ENCODE results near the gene PDSS1.
"Not testable (repeated sequence)": the region's sequence is repeated elsewhere in the genome, so short reads cannot be mapped to it uniquely, and the experiment has no call there.

The PDSS1 gene, protein sequence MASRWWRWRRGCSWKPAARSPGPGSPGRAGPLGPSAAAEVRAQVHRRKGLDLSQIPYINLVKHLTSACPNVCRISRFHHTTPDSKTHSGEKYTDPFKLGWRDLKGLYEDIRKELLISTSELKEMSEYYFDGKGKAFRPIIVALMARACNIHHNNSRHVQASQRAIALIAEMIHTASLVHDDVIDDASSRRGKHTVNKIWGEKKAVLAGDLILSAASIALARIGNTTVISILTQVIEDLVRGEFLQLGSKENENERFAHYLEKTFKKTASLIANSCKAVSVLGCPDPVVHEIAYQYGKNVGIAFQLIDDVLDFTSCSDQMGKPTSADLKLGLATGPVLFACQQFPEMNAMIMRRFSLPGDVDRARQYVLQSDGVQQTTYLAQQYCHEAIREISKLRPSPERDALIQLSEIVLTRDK

GRCh38 chr10:26697163-26697921, at the start of gene PDSS1:
PDSS1 (plus strand) TSS chr10:26697701; CDS start chr10:26697712, 11 bp downstream.
- DNase-seq: peak; percentile 57

DNA sequence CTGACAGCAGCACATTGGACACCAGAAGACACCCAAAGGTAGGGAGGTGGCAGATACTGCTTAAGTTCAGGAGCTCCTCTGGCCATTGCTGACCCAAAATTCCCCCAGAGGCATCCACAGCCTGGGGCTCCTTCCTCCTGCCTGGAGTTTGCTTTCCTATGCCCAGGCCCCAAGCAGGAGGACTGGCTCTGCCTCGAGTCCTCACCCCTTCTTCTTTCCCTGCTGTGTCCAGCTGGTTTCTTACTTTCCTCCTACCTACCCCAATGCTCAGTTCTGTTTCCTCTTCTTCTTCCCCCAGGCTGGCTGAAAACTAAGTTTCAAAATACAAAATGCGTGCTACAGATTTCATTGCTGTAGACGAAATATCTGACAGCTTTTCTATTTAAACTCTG, 49.3 kb upstream of the PDSS1 start:
- not testable (repeated sequence) for DNase-seq

DNA sequence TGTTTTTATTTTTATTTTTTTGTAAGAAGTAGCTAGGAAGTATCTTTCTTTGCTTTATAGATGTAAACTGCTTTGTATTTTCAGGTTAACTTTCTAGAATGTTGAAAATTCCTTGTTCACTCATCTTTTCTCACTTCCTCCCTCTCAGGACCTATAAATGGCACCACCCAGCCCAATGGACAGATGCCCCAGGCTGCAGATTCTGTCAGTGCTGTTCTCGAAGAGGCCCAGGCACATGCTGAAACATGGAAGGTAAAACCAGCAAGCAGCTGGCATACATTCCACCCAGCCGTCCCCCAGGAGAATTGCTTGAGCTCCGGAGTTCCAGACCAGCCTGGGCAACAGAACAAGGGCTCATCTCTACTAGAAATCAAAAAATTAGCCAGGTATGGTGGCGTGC, 47.1 kb upstream of the PDSS1 start:
- no peak for DNase-seq

- DNase-seq: not testable (repeated sequence)
These were observed 46.0 kb upstream of the PDSS1 start for GRCh38 chr10:26651476-26651875.

GRCh38 chr10:26653004-26653403, 44.5 kb upstream of the PDSS1 start:
- no peak for DNase-seq

DNA sequence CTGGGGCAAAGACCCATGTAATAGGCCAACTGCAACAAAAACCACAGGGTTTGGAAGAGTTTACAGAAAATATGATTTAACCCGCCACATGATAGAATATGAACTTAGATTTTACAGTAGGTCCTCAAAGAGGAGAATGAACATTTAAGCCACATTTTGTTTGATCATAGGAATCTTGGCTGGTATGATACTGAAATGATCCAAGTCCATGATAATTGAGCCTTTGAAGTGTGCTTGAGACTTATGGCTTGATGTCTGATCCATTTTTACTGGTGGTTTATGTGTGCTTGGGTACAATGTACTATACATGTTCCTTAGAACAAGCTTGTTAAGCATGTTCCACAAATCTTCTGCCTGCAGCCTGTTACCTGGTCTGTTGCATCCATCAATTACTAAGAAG, 41.8 kb upstream of the PDSS1 start:
- DNase-seq: no peak

DNA sequence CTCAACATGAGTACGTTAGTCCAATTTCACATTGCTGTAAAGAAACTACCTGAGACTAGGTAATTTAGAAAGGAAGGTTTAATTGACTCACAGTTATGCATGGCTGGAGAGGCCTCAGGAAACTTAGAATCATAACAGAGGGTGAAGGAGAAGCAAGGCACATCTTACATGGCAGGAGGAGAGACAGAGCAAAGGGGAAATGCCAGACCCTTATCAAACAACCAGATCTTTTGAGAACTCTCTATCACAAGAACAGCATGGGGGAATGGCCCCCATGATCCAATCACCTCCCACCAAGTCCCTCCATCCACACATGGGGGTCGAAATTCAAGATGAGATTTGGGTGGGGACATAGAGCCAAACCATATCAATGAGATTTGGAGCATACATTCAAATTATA, 34.6 kb upstream of the PDSS1 start:
- no peak for DNase-seq

DNA sequence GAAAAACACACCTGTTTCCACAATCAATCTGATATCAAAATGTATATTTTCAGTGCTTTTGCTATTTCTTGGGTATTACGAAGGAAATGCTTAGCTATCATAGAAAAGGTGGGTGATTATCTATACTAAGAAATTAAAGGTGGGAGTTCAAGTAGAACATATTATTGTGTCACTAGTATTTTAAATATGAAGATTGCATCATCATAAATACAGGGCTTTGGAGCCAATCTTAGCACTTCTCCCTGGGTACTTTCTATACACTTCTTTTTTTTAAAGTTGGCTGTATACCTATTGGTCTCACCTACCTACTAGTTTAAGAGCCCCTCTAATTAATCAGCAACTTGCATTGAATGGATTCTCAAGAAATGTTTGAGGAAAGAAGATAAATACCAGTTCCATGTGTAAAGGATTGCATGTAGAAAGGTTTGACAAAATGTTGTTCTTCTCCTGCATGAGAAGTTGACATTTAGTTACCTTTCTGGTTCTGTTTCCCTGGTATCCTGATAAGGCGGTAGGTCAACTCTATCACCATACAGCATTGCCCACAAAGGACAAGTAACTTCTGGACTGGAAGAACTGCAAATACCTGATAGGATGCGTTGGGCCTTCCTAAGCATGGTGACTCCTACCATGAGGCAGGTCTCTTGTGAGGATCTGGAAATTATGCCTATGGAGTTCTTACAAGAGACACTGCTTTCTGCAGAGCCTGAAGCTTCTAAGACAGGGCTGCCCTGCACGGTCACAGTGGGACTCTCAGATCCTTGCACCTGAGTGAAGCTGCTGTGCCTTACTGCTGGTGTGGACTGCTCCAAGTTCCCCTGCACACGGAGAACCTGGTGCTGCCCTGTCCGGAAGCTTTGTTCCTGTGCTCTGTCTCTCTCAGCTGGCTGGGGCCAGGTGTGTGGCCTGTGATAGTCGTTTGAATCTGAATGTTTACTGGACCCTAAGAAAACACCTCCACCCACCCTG, 32.1 kb upstream of the PDSS1 start:
- no peak for DNase-seq

- DNase-seq: no peak
These were observed 21.6 kb upstream of the PDSS1 start for GRCh38 chr10:26675873-26676257.

DNA sequence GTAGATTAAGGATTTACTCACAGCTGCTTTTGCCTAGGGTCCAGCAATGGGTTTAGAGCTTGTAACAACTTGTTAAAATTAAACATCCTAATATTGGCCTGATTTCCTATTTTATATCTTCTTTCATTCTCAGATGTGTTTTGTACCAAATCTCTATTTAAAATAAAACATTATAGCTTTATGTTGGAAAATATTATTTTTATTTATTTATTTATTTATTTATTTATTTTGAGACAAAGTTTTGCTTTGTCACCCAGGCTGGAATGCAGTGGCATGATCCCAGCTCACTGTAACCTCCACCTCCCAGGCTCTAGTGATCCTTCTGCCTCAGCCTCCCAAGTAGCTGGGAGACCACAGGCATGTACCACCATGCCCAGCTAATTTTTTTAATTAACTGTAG, 17.9 kb upstream of the PDSS1 start:
- no peak for DNase-seq

GRCh38 chr10:26681076-26681475, 16.4 kb upstream of the PDSS1 start:
- no peak for DNase-seq

- peak; percentile 42 for DNase-seq
These were observed 15.5 kb upstream of the PDSS1 start for GRCh38 chr10:26681971-26682370.

DNA sequence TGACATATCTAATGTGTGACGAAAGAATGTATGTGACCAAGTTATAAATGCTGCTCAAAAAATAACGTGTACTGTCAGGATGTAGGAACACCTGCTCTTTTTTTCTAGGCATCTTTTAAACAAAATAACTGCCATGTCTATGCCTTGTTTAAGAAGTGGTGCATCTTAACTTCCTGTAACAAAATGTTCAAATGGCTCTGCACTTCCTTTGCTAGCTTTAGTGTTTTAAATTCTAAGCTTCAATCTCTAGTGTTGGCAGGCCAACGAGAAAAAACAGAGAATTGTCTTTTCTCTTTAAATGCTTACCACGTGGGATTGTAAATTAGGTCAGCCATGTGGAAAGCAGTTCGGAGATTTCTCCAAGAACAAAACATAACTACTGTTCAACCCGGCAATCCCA, 14.6 kb upstream of the PDSS1 start:
- DNase-seq: no peak

DNA sequence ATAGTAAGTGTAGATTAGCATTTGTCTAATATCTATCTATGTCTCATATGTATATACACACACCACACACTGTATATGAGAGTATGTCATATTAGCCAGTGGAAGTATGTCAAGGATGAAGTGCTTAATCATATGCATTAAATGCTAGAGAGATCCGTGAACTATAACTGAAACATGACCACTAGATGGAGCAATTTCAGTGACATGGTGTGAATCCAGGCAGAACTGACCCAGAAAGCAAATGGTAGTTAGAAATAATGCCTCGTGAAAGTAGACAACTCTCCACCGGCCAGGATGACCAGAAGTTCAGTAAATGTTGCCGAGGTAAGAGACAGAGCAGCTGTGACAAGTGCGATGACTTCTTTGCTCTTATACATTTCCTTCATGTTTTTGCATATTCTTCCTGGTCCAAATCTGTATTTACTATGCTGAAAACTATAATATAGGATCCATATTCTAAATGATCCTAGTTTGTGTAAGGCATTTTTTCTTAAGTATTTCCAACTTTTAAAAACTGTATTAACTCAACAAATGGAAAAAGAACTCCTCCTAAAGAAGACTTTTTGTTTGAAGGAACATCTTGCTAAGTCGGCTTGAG, 12.7 kb upstream of the PDSS1 start:
- peak; percentile 37 for DNase-seq

DNA sequence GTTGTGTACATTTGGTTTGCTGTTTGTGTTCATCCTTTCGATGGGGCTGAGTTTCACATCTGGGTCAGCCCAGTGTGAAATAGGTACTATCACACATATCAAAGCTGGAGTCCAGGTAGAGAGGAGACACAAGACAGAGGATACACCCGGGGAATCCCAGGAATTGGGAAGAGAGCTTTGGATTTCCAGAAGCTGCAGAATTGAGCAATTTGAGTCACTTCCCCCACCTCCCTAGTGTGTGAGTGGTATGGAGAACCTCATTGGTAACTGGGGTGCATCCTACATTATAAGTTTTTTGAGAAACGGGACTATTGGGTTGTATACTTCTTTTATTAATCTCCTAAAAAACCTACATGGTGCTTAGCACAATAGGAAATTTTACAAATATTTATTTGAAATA, 12.1 kb upstream of the PDSS1 start:
- DNase-seq: no peak

DNA sequence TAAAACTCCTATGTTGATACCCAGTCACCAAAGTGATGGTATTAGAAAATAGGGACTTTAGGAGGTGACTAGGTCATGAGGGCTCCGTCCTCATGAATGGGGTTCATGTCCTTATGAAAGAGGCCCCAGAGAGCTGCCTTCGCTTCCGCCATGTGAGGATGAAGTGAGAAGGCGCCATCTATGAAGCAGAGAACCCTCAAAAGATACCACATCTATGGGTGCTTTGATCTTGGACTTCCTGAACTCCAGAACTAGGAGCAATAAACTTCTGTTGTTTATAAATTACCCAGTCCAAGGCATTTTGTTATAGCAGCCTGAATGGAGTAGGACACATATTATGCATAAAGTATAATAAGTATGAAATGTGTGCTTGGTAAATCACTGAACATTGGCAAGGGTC, 8.1 kb upstream of the PDSS1 start:
- no peak for DNase-seq

DNA sequence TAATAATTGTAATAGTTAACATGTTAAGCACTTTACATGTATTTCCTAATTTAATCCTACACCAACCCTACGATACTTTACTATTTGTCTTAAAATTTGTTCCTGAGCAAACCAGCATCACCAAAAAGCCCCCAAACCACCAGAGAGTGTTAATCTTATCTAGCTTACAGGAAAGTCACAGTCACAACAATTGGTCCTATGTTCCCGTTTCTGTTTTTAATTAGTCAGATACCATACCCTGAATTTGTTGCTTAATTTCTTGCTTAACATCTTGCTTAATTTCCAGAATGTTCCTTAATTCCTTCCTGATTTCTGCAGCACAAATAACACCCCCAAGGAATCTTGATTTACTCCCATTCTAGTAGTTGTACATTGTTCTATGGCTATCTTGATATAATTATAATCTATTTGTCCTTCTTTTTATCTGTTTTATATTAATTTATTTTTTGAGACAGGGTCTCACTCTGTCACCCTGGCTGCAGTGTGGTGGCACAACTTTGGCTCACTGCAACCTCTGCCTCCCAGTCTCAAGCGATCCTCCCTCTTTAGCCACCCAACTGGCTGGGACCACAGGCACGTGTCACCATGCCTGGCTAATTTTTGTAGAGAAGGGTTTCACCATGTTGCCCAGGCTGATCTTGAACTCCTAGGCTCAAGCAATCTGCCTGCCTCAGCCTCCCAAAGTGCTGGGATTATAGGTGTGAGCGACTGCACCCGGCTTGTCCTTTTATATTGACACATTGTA, 6.6 kb upstream of the PDSS1 start:
- DNase-seq: no peak

GRCh38 chr10:26694536-26694935, 3.0 kb upstream of the PDSS1 start:
- DNase-seq: peak; percentile 4

- no peak for DNase-seq
These were observed 727 bp upstream of the PDSS1 start for GRCh38 chr10:26696786-26697162.

- DNase-seq: no peak
These were observed 564 bp downstream of the PDSS1 start for GRCh38 chr10:26697922-26698608.

DNA sequence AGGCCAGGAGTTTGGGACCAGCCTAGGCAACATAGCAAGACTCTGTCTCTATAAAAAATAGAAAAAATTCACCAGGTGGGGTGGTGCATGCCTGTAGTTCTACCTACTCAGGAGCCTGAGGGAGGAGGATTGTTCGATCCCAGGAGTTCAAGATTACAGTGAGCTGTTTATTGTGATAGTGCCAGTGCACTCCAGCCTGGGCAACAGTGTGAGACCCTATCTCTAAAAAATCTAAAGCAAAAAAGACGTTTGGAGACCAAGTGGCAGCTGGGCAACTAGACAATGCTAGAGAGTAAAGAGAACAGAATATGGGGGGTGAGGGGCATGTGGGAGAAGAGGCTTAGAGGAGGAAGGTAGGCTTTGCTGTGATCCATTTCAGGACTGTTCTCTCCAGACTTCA, 1.4 kb downstream of the PDSS1 start:
- no peak for DNase-seq
